ENCODE data around the gene BICDL2.

- TF ChIP-seq EP300 (IDR thresholded peaks at IDR 0.05) (no peak), CTCF (IDR thresholded peaks at IDR 0.05) (no peak), POLR2AphosphoS5 (IDR thresholded peaks at IDR 0.05) (no peak), POLR2A (IDR thresholded peaks at IDR 0.05) (no peak)
These were observed 20.8 kb downstream of the BICDL2 start for GRCh38 chr16:3015865-3016521.
